GM19351 (cell line): Measurements from ENCODE around the gene LYVE1.

Experiments
- ATAC-seq: cut with Tn5 transposase; IDR thresholded peaks from one replicate; pipeline ENCODE4 v1.9.1; 2021; ENCODE audit warnings: mild to moderate bottlenecking, moderate library complexity; ENCODE audit not compliant: unreplicated experiment

The LYVE1 gene

DNA sequence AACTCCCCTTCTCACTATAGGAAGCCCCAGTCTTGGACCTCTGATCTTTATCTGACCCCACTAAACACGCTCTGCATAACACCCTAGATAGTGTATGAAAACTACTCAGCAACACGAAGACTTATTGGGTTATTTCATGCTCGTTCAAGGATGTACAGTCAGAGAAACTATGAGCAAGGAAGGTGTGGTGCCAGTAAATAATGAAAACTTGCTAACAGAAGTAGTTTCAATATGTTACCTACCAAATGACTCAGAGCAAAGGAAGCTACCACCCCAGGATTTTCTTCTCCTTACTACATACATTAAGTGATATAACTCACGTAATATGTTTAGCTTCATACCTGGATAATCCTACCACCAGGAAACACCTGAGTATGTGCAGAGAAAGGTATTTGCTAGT, 25.9 kb upstream of the LYVE1 start:
- ATAC-seq = no peak

DNA sequence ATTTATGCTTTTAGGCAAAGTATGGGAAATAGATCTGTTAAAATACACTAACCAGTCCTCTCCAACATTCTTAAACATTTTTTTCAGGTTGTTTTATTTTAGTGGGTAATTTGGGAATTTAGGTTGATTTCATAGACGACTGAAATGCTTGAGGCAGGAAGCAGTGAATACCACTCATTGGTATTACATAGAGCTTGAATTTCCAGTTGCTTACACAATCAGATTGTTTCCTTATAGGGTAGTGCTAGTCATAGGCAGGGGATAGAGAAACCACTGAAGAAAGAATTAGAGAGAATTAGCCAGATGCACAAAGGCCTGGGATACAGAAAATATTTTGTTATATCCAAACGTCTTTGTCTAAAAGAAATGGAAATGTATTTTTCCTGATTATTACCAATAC, 23.9 kb upstream of the LYVE1 start:
- no peak for ATAC-seq

DNA sequence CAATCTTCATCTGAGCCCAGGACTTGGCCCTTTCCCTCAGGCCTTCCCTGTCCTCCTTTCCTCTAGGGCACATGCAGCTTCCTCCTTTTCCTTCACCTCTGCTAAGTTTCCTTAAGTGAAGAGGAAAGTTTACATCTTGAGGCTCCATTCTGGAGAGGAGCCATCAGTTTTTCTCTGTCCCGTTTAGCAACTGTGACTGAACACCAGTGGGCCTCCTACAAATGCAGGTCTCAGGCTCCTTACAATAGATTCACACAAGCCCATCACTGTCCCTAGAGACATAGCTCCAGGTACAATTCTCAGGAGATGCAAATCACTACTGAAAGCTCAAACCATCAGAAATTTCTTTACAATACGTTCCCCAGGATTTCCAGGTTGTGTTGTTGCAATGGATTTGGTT, 23.3 kb upstream of the LYVE1 start:
- ATAC-seq = no peak

DNA sequence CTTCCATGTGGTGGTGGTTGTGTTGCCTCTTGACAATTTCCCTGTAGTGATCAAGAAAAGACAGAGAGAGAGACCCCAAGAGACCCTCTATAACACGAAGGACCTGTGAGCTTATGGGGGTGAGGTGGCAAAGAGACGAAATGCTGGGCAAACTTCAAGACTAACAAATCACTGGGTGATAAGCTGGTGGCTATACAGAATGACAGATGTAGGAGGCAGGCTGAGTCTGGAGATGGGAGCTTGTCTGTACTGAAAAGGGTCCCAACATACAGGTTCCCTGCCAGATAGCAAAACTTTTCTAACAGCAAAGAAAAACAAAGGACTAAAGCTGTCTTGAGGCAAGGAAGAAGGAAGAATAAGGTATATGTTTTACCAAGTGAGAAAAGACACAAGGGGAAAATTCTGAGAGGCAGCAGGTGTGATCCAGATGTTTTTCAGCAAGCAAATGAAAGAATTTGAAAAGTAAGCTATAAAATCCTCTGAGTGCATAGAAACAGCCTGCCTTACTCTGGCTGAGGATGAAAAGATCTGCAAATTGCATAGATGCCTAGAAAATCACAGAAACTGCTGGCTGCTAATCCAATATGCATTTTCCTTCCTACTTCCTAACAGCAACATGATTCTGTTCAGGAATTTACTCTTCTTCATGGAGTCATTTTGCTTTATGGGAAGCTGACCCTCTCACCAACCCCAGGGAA, 21.9 kb upstream of the LYVE1 start:
- no peak for ATAC-seq

DNA sequence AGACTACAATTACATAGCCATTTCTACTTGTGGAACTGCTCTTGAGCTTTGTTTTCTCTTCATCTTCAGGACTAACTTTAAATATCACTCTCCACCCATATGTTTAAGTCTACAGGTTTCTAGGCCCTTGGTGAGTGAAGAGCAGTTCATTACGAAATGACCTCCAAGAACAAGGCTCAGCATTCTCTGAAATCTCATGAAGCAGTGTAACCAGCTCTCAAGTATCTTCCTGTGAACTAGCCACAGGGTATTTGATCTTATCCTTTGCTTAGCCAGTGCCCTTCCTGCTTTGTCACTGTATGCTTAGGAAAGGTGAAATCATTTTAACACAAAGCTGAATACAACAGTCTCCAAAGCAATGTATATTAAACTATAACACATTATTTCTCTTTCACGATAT, 20.4 kb upstream of the LYVE1 start:
- ATAC-seq = no peak

DNA sequence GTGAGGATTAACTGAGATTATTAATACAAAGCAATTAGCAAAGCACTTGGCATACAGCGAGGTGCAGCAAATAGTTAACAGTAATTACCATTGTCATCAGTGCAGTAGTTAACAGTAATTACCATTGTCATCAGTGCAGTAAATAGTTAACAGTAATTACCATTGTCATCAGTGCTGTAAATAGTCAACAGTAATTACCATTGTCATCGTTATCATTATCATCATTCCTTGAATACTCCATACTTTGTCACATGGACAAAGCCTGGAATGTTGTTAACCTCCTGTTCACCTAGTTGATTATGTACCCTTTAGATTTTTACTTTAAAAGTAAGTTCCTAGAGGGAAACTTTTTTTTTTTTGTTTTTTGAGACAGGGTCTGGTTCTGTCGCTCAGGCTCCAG, 19.5 kb upstream of the LYVE1 start:
- no peak for ATAC-seq

DNA sequence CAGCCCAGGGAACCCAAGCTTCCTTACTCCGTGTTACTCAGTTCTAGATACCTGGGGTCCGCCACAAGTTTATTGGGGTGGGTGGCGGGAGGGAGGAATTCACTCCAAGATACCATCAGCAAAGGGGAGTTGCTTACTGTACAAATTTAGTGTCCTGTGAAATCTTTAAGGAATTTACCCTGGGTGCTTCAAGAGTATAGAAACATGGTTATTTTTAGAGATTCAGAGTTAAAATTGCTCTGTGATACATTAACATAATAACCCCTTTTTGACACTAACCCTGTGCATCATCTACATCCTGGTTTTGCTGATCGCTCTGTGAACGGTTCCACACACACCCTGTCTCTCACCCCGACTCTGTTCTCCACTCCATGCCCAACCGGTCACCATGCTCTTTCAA, 18.9 kb upstream of the LYVE1 start:
- ATAC-seq = no peak

DNA sequence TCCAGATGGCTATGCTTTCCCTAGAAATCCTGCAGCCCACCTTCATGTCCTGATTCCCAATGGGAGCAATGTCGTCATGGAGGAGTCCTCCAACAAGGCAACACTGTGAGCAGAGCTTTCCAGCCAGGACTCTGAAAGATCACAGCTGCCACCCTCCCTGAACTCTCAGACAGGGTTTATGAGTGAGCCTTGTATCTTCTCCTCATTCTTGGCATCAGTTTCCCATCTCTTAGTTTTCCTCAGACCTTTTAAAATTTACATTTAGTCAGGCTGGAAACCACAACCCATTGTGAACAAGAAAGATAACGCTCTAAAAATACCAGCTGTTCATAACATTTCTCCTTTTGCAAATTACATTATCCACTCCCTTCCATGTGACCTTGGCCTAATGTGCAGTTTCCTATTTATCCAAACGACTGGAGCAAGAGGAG, 15.6 kb upstream of the LYVE1 start:
- ATAC-seq = no peak

DNA sequence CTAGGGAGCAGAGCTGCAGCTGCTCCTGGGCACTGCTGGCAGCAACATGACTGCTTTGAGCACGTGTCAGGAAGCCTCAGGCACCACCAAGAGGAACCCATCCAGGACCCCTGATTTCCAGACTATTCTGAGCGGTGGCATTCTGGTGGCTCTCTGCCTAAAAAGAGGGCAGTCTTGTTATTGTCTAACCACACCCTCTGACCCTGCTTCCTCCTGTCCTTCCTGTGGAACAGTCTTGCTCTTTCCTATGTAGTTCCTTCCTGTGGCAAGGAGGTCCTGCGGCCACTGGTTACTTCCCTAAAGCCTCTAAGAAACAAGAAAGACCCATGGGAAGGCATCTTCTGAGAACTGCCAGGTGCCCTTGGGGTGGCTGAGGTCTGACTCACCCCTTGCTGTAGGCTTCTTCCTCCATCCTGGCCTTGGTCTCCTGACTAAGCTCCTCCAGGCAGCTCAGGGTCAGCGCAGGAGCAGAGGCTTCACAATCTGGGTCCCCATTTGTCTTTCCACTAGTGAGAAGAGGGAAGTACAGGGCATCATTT, 13.1 kb upstream of the LYVE1 start:
- no peak for ATAC-seq

DNA sequence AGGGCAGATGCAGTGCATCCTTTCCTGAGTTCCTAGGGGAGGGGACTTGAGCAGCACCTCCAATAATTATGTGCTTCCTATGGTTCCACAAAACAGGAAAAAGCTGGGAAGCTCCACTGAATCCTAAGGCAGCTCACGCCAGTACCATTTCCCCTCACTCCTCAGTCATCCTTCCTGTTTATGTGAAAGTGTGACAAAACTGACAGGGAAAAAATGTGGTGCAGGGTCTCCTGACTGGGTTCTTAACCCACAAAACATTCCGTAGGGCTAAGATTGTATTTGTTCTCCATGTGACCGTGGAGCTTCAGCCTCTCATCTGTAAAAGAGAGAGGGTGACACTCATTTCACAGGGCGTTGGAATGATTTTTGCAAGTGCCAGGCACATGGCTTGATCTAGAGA, 12.2 kb upstream of the LYVE1 start:
- no peak for ATAC-seq

DNA sequence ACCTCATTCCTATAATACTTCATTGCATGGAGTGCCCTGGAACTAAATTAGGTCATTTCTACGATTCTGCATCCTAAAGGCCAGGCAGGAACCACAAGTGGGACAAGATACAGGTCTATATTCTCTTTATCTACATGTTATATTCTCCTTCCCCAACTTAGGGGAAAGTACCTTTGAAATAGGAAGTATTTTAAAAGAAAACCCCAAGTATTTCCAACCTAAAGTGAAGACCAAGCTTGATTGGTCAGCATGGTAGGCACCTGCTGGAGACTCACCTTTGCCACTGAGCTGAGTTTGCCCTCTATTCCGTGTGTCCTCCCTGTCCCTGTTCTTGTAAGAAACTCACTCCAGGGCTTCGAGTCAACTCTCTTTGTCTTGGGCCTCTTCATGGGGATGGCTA, 11.2 kb upstream of the LYVE1 start:
- ATAC-seq = no peak

DNA sequence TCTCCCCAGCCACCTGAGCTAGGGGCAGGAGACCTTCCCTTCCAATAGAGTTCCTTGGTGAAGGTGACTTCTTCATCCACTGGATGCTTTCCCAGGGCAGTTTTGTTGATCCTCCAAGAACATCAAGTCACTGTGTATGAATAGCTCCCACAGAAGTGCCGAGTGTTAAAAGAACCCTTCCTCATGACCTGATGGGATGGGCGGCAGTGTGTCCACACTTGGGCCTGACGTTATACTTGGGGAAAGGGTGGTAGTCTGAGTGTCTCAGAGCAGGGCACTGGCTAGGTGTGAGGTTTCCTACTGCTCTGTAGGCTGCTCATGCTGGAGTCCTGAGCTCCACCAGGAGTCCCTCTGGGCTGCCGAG, 7.6 kb upstream of the LYVE1 start:
- no peak for ATAC-seq

DNA sequence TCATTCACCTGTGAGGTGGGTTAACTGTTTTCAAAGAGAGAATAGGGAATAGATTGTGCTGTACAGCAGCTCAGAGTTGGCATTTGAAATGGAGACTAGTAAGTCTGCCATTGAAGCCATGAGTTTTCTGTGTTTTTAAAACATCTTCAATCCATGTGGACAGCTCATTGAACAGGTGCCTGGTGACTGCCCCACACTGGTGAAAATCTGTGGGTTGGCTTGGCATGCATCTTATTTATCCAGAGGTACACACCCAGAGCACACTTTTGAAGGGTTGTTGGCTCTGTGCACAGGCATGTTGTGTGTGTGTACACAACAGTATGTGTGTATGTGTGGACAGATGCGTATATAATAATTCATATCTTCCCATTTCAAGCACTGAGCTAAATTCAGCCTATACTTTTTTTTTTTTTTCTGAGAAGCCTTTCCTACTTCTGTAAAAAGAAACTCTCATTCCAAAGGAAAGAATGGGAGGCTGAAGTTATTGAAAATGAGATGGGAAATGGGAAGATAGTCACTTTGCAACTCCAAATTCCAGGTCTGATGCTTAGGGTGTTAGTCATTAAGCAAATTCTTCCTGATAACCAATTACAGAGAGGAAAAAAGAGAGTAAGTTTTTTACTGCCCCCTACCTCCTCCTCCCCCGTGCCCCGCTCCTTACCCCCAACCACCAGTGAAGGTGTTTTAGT, 7.0 kb upstream of the LYVE1 start:
- no peak for ATAC-seq

DNA sequence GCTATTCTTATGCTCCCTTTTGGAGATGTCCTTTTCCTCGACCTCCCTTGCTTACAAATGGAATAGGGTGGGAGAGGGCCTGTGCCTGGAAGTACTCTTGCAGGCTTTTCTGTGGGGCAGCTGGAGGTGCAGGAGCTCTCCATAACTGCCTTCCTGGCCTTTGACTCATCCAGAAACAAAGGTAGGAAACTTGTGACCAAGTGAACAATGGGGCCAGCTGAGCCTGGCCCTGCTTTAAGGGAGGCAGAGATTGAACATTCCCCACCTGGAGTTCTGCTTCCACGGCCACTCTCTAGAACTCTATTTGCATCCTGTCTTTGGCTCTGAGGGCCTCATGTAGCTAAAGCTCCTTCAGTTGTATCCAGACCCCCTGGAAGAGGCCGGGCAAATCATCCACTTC, 5.1 kb upstream of the LYVE1 start:
- ATAC-seq = no peak

DNA sequence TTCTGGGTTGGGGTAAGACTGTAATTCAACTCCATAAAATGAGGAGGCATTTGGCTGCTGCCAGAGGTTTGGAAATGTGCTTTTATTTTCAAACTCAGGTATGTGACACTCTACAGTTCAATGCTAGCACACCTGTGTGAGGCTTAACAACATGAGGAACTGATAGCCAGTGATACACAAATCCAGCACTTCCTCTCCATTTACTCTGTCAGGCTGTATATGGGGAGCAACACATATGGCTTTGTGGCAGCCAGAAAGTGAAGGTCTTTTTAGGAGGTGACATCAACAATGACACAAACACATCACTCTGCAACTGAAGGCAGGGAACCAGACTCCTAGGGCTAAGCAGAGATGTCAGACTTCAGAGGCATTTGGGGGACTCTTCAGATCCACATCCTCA, 4.6 kb upstream of the LYVE1 start:
- no peak for ATAC-seq

DNA sequence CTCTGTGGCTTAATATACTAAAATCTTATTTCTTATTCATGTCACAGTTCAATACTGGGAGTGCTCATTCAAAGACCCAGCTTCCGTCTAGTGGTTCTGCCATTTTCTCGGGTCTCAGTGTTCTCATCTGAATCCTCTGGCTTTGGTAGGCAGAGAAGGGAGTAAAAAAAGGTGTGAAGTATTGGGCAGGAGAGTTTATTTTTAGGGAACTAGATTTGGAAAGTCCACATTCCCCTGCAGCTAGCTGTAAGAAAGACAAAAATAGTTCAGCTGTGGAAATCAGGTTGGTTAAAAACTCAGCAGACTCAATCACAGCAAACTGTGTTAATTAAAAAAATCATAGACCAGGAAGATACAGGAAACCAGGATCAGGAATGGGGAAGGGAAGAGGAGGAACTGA, 4.1 kb upstream of the LYVE1 start:
- no peak for ATAC-seq

DNA sequence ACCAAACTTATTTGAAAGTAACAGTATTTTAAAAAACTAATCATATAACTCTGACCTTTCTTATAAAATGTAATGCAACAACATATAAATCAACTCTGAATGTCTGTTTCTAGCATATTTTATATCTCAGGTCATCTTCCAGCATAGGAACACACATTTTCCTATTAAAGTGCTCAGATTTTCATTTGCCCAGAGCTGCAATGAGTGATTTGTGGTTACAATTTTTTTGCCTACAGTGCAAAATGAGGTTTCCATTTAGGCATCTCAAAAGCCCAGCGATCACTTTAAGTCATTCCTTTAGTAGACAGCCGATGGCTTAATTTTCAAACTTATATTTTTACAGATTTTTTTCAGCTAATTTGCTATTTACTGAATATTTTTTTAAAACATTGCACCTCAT, 1.0 kb downstream of the LYVE1 start:
- ATAC-seq = no peak

DNA sequence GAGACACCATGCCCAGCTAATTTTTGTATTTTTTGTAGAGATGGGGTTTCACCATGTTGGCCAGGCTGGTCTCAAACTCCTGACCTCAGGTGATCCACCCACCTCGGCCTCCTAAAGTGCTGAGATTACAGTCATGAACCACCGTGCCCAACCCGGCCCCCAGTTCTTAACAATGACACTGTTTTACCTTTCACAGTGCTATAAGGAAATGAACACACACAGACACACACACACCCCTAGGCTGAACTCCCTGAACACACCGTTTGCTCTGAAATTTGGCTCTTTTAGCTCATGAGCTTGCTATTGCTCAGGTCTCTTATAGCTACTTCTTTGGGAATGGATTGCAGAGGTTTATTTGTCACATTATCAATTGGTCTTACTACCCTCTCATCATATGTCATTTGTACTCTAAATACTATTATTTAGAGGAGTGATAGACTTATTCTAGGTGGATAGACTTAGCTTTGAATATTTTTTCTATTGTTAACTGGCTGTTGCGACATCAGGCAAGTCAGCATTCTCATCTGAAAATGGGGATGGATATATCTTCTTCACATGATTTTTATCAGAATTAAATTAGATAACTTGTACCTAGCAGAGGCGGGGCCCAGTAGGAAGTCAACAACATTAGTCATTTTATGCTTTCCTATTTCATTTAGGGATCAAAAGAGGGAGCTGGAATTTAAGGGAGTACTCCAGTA, 2.1 kb downstream of the LYVE1 start:
- ATAC-seq = no peak

DNA sequence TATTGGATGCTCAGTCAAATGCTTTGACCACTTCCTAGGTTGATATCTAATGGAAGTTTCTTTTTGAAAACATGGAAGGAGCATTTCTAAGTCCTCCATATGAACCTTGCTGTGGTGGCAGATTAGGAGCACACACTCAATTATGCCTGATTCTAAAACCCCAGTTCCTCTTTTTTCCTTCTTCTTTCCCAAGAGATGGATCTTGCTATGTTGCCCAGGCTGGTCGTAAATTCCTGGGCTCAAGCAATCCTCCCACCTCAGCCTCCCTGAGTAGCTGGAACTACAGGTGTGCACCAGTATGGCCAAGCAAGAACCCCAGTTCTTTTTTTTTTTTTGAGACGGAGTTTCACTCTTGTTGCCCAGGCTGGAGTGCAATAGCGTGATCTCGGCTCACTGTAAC, 3.0 kb downstream of the LYVE1 start:
- no peak for ATAC-seq

DNA sequence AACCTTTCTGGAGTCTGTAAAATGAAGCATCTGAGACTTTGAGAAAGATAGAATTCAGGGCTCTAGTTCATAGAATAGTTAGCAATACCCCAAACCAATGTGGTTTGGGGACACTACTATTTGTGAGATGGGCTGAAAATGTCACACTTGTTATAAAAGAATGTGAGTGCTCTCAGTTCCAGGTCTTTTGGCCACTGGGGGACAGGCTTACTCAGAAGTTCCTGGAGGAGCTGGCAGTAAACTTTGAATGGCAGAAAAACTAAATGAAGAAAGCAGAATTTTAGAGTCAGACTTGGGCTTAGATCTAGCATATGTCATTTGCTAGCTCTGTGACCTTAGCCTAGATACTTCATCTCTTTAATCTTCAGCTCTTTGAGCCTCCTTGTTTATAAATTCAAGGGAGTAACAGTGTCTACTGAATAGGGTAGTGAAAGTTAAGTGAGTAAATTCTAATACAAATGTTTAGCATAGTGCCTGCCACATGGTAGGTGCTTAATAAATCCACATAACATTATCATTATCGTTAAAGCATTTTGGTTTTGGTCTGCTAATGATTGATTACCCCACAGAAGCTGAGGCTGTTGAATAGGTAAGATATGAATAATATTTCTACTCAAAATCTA, 3.7 kb downstream of the LYVE1 start:
- ATAC-seq = no peak

DNA sequence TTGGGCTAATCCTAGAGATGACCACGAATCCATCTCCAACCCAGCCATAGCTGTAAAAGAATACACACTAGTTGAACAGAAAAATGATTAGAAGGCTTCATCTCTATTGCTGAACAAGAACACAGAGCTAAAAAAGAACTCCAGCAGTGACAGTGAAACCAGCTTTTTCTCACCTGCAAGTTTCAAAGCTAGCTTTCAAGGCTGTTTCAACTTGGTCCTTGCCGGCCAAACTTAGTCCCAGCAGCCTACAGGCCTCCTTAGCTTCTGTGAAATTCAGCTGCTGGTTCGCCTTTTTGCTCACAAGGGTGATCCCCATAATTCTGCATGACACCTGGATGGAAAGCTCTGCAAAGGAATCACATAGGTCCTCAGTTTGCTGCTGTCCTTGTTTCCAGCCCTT, 4.4 kb downstream of the LYVE1 start:
- ATAC-seq = no peak

DNA sequence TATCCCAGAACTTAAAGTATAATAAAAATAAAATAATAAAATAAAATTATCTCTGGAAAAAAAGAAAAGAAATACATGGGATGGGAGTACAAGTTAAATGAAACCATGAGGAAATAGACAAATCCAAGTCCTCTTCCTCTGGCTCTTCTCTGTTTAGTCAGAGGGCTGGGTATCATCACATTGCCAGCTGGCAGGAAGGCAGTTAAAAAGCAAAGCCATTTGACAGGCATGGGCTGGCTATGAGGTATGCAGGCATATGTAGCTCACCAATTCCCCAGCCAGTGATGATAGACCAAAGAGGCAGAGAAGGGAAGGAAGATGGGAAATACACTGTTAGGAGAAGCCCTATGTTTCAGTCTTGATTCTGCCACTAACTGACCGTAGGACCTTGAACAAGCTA, 6.5 kb downstream of the LYVE1 start:
- ATAC-seq = no peak
